Fibroblast of lung (primary cell): ENCODE measurements around the gene ALG3.

ENCODE experiments used
- CTCF ChIP-seq, 2 donors: IDR thresholded peaks in 1 of 2; conservative IDR thresholded peaks in 1 of 2; 1 replicate in 1 of 2; 2 replicates in 1 of 2; pipeline ENCODE4 v1.5.1; 2011 to 2012; ENCODE audit warnings: low read length in 2 of 2, control low read depth in 1 of 2, inconsistent platforms in 1 of 2, low read depth in 1 of 2, mild to moderate bottlenecking in 1 of 2
- EZH2 ChIP-seq: IDR thresholded peaks from 2 replicates; pipeline ENCODE4 v1.5.1; 2012; ENCODE audit warnings: low read length, control low read depth, mild to moderate bottlenecking; ENCODE audit errors: missing control alignments

- TF ChIP-seq CTCF (conservative IDR thresholded peaks at IDR 0.05 in 1 of 2, IDR thresholded peaks at IDR 0.05 in 1 of 2; ENCODE audit: low read depth in 1 of 2, low read length in 2 of 2), result no peak
- TF ChIP-seq EZH2, result no peak
Observed at GRCh38 chr3:184291044-184291737, 42.4 kb upstream of the ALG3 start.
